Fibroblast of mammary gland (primary cell): ENCODE results near the gene SLITRK3.

ENCODE experiments used
- DNase-seq: peaks from one replicate; pipeline ENCODE4 v3.0.0-alpha.2; 2010; ENCODE audit warnings: low read depth
- H3K4me3 ChIP-seq: 2 replicates; pipeline ENCODE4 v1.5.1; 2011; ENCODE audit warnings: low read depth, mild to moderate bottlenecking, low read length, moderate library complexity; ENCODE audit not compliant: control insufficient read depth
- TF ChIP-seq, protein P1 (sequence below): conservative IDR thresholded peaks from 2 replicates; pipeline ENCODE4 v1.5.1; 2011; ENCODE audit warnings: low read depth, low read length, inconsistent platforms; ENCODE audit not compliant: control insufficient read depth, insufficient read depth

The SLITRK3 gene

DNA sequence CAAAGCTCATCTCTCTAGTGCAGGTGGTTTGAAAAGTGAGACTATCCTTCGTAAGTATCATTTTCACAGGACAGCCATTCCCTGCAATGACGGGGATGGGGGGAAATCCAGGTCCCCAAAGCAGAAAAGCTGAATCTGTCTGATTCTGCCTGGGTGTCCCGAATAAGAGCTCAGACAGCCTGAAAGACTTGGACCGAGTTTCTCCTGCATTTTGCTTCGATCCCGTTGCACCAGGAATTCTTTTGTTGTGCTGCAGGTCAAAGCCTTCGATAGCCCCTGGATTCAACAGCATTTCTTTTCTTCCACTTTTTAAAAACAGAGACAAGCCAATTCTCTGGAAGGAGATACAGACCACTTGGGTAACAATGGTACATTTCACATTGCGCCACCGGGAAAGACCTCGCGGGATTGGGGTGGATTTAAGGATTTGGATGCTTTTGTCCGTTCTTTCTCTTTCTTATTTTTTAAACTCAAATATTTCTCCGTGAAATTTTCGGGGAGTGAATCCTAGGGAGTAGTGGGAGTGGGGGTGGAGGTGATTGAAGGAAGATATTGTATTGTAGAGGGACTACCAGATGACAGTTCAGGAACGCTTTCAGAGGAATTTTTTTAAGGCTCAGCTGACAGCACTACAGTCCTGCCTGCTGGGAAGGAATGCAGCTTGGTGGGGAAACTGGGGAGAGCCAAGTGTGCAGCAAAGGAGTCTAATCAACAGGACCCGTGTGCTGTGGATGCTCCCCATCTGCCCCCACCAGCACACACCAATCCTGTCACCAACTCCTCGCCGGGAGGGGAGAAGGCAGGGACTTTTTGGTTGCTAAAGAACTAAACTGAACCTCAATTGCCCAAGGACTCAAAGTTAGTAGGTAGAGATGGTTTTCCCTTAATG, 2.6 kb downstream of the SLITRK3 start:
- H3K4me3 ChIP-seq: no peak overlapping the region
- TF ChIP-seq, protein P1, sequence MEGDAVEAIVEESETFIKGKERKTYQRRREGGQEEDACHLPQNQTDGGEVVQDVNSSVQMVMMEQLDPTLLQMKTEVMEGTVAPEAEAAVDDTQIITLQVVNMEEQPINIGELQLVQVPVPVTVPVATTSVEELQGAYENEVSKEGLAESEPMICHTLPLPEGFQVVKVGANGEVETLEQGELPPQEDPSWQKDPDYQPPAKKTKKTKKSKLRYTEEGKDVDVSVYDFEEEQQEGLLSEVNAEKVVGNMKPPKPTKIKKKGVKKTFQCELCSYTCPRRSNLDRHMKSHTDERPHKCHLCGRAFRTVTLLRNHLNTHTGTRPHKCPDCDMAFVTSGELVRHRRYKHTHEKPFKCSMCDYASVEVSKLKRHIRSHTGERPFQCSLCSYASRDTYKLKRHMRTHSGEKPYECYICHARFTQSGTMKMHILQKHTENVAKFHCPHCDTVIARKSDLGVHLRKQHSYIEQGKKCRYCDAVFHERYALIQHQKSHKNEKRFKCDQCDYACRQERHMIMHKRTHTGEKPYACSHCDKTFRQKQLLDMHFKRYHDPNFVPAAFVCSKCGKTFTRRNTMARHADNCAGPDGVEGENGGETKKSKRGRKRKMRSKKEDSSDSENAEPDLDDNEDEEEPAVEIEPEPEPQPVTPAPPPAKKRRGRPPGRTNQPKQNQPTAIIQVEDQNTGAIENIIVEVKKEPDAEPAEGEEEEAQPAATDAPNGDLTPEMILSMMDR: no peak
- DNase-seq: no peak

- no peak overlapping the region for H3K4me3 ChIP-seq
- no peak for DNase-seq
- TF ChIP-seq, protein P1: no peak
These were observed 3.5 kb downstream of the SLITRK3 start for GRCh38 chr3:165192610-165193192.

- DNase-seq: no peak
- H3K4me3 ChIP-seq: no peak overlapping the region
- TF ChIP-seq, protein P1: no peak
These were observed 4.7 kb downstream of the SLITRK3 start for GRCh38 chr3:165191491-165191890.

- TF ChIP-seq, protein P1: no peak
These were observed 7.7 kb downstream of the SLITRK3 start for GRCh38 chr3:165188452-165188851.

DNA sequence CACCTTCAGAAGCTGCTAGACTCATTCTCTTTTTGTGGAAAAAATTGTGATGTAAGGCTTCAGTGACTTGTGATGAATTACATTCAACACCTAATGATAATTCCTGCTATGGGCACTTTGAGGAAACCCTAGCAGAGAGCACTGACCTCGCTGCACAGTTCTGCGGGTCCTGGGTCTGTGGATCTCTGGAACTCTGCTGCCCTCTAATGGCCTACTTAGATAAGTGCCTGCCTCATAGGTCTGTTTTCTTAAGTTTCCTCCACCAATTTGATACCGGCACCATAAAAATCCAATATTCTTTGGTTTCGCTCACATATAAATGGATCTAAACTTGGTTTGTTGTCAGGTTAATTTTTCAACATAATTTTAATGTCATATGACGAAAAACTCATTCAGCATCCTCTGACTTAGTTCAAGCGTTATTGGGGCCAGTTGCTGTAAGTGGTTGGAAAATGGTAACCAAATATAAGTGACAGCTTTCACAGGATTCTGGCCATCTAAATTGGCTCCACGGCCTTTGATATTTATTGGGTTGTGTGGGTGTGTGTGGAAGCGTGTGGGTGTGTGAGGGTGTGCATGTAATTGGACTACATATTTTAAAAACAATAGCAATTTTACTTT, 10.4 kb downstream of the SLITRK3 start:
- TF ChIP-seq, protein P1: peak; percentile 86
- peak; percentile 62 for DNase-seq
- H3K4me3 ChIP-seq: no peak overlapping the region

More at GRCh38 chr3:165188452-165188851, 7.7 kb downstream of the SLITRK3 start:
- no peak for DNase-seq
- H3K4me3 ChIP-seq: no peak overlapping the region

DNA sequence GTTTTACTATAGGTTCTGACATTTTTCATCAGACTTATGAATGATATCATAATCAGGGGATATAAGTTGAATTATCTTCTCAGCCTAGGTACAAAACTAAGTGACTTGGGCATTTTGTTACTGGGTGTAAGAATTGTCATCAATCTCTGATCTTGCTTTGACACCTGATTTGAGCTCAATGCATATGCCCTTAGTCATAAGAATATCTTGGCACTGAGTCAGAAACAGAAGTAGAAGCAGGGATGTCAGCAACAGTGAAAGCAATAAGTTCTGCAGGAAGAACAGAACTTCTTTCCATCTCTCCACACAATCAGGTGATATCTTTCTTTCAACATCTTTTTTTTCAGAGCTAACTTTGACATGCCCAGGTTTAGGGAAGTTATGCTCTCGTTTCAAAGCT, 14.6 kb downstream of the SLITRK3 start:
- TF ChIP-seq, protein P1: no peak
- no peak overlapping the region for H3K4me3 ChIP-seq
- no peak for DNase-seq
